Measurements from ENCODE around the gene BOD1L1. TPM values are rescaled to one million over a fixed set of nuclear protein-coding genes. Genes with fewer than 3 reads are reported as not detected.

BOD1L1 gene
- total RNA-seq, 4 donors from 2014 or later = 41.0 to 113 (median 49.2) TPM

DNA sequence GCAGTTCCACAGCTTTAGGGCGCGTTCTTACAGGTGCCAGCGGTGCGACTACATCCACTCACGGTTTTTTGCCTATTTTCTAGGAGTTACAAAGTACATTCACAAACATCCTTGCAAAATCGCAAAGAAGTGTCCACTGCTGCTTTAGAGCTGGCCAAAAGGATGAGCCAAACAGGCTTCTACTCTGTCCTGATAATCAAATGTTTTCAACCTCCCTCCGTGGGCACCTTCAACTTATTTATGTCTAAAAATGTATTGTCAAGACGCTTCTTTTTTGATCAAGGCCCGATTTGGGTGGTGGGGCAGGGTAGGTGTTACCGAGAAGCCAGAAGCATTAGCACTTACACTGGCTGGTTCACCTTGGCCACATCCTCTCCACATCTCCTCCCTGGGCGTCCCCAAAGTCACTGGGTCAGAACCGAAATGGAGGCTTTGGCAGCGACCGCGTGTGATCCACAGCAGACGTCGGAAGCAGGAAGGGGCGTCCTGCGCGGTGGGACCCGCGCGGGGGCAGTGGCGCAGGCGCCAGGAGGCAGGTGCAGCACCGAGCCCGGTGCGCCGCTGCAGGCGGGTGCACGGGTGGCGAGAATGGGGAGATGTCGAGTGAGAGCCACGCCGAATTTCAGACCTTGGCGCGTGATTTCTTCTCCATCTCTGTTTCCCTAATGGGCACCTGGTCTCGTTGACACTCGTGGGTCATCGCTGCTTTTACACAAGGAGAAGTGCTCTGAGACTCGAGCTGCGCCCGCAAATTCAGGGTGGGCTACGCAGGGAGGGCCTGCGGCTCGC, 100.1 kb downstream of the BOD1L1 start:
- H3K27me3 ChIP-seq = peaks cover 0 to 58% of the 10 kb centered on the region in 2 donors
- peaks cover 0 to 20% (median 4%) of the 10 kb centered on the region in 4 donors for H3K4me1 ChIP-seq
- DNase-seq = no peak
- H3K27ac ChIP-seq = no peak overlapping the region
- H3K36me3 ChIP-seq = no peaks in the 10 kb centered on the region
- TF ChIP-seq POLR2A (IDR thresholded peaks at IDR 0.05) = no peak
- TF ChIP-seq, protein P1, sequence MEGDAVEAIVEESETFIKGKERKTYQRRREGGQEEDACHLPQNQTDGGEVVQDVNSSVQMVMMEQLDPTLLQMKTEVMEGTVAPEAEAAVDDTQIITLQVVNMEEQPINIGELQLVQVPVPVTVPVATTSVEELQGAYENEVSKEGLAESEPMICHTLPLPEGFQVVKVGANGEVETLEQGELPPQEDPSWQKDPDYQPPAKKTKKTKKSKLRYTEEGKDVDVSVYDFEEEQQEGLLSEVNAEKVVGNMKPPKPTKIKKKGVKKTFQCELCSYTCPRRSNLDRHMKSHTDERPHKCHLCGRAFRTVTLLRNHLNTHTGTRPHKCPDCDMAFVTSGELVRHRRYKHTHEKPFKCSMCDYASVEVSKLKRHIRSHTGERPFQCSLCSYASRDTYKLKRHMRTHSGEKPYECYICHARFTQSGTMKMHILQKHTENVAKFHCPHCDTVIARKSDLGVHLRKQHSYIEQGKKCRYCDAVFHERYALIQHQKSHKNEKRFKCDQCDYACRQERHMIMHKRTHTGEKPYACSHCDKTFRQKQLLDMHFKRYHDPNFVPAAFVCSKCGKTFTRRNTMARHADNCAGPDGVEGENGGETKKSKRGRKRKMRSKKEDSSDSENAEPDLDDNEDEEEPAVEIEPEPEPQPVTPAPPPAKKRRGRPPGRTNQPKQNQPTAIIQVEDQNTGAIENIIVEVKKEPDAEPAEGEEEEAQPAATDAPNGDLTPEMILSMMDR (IDR thresholded peaks at IDR 0.05) = no peak
- H3K9me3 ChIP-seq = peaks cover 0 to 18% (median 7%) of the 10 kb centered on the region in 4 donors
- peak overlapping the region in 1 of 4 donors; percentile 12 for H3K4me3 ChIP-seq

DNA sequence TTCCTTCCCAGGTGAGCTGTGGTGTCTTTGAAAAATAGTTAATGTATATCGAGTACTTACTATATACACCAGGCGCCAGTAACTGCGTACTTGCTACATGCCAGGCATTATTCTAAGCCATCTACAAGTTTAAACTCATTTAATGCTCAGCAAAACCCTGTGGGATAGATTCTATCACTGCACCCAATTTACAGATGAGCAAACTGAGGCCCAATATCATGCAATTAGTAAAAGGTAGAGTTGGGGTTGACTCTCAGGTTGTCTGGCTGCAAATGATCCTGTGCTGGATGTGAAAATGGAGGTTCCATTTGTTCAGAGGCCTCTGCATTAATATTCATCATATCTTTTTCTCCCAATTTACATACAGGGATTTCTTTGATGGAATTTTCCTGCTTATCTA, 100.9 kb downstream of the BOD1L1 start:
- no peak overlapping the region for H3K4me3 ChIP-seq
- DNase-seq = no peak
- H3K9me3 ChIP-seq = peaks cover 0 to 18% (median 7%) of the 10 kb centered on the region in 4 donors
- TF ChIP-seq POLR2A (IDR thresholded peaks at IDR 0.05) = no peak
- TF ChIP-seq, protein P1 (IDR thresholded peaks at IDR 0.05) = no peak
- no peaks in the 10 kb centered on the region for H3K36me3 ChIP-seq
- H3K4me1 ChIP-seq = peaks cover 0 to 20% (median 4%) of the 10 kb centered on the region in 4 donors
- H3K27me3 ChIP-seq = peaks cover 0 to 58% of the 10 kb centered on the region in 2 donors
- H3K27ac ChIP-seq = no peak overlapping the region

DNA sequence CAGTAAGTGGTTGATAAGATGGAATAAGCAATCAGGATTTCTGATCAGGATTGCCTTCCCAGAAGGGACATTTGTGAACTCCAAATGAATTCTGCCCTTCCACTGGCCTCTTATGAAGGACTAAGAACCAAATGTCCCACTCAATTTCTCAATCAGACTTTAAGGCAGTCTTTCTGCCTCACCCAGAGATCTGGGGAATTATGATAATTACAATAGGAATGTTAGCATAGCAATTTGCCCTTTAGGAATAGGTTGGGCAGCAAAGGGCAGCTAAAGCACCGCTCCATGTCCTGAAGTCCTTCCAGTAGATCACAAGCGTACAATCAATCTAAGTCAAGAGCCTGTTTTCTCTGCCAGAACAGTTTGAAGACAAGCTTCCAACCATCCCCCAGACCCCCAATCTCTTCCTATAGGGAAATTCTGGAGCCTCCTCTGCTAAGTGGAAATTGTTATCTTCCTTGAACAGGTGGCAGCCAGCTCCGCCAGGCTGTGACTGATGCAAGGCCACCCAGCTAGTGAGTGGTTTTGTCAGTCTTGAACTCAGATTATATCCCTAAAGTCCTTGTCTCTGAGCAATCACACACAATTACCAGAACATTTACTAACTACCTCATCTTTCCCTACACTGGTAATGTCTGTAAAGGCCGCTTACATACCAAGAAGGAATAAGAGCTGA, 101.8 kb downstream of the BOD1L1 start:
- Histone ChIP-seq H3K27ac (no peak overlapping the region), H3K4me3 (no peak overlapping the region), H3K36me3 (no peaks in the 10 kb centered on the region), H3K4me1 (peaks cover 0 to 20% (median 4%) of the 10 kb centered on the region in 4 donors), H3K9me3 (peaks cover 0 to 18% (median 7%) of the 10 kb centered on the region in 4 donors), H3K27me3 (peaks cover 0 to 53% of the 10 kb centered on the region in 2 donors)
- no peak for DNase-seq
- TF ChIP-seq, protein P1 (IDR thresholded peaks at IDR 0.05) = no peak
- TF ChIP-seq POLR2A (IDR thresholded peaks at IDR 0.05) = no peak

DNA sequence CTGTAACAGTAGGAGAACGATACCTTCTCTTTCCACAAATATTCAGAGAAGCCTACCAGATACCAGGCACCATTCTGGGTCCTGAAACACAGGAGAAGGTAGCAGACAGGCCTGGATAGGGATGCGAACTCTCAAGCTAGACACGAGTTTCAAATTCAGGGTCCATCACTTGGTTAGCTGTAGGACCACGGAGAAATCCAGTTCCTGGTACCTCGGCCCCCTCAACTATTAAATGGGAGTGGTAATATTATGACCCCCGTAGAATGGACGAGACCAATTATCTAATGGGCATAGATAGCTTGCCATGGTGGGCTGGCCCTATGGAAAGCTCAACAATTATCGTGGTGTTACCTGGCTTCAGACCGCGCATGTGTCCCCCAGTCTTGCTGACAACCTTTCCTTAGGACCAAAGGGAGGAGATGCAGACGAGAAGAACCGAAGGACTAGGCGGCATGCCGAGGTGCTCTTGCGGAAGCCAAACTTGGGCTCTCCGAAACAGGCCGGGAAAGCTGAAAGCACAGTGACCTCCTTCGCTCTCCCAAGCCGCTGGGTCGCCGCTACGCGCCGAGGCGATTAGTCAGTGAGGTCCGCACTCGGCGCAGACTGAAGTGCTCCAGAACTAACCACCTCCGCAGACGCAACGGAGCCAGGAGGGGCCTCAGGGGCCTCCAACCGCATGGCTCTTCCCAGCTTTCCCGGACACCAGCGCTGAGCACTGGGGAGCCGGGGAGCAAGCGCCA, 102.9 kb downstream of the BOD1L1 start:
- TF ChIP-seq, protein P1 (IDR thresholded peaks at IDR 0.05) = no peak
- no peak for TF ChIP-seq POLR2A (IDR thresholded peaks at IDR 0.05)
- Histone ChIP-seq H3K4me3 (no peak overlapping the region), H3K4me1 (peaks cover 0 to 20% (median 4%) of the 10 kb centered on the region in 4 donors), H3K9me3 (peaks cover 0 to 18% (median 7%) of the 10 kb centered on the region in 4 donors), H3K36me3 (no peaks in the 10 kb centered on the region), H3K27ac (no peak overlapping the region), H3K27me3 (peaks cover 0 to 54% of the 10 kb centered on the region in 2 donors)
- no peak for DNase-seq

Data from Peyer's patch (tissue), 4 donors.